ENCODE measurements around the gene C11orf91. TPM values are rescaled to one million over a fixed set of nuclear protein-coding genes. Genes with fewer than 3 reads are reported as not detected.

Gene C11orf91
- total RNA-seq, 1 donor, result not detected

DNA sequence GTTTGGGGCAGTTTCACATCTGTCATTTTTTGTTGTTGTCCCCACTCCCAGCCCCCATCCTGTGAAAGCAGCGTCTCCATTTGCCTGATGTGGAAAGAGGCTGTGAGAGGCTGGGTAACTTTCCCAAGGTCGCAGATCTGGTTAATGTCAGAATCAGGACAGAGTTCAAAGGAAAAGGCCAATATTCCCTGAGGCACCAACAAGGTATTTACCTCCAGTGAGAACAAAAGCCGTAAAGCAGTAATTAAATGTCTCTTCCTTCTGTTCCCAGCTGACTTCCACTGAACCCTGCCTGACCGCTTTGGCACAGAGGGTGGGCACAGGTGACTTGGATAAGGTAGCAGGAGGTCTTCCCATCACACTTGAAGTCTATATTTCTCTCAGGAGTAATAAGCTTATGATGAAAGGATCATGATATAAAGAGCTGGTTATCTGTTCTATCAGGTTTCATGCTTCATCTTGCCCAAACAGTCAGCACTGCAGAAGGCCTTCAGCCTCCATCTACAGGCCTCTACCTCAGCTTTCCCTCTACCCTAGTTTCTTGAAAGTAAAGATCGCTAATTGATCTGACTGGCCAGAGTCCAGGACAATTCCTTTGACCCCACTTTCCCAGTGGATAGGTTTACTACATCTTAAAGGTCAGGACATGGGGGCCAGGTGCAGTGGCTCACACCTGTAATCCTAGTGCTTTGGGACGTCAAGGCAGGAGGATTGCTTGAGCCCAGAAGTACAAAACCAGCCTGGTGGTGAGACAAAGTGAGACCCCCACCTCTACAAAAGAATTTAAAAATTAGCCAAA, 9.4 kb downstream of the C11orf91 start:
- TF ChIP-seq, protein P1, sequence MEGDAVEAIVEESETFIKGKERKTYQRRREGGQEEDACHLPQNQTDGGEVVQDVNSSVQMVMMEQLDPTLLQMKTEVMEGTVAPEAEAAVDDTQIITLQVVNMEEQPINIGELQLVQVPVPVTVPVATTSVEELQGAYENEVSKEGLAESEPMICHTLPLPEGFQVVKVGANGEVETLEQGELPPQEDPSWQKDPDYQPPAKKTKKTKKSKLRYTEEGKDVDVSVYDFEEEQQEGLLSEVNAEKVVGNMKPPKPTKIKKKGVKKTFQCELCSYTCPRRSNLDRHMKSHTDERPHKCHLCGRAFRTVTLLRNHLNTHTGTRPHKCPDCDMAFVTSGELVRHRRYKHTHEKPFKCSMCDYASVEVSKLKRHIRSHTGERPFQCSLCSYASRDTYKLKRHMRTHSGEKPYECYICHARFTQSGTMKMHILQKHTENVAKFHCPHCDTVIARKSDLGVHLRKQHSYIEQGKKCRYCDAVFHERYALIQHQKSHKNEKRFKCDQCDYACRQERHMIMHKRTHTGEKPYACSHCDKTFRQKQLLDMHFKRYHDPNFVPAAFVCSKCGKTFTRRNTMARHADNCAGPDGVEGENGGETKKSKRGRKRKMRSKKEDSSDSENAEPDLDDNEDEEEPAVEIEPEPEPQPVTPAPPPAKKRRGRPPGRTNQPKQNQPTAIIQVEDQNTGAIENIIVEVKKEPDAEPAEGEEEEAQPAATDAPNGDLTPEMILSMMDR (IDR thresholded peaks at IDR 0.05; ENCODE audit: insufficient read depth, low read depth, low read length), result no peak
- H3K4me3 ChIP-seq (ENCODE audit: low read depth, low read length), result no peak overlapping the region
- no peak for DNase-seq (ENCODE audit: low read depth)

DNA sequence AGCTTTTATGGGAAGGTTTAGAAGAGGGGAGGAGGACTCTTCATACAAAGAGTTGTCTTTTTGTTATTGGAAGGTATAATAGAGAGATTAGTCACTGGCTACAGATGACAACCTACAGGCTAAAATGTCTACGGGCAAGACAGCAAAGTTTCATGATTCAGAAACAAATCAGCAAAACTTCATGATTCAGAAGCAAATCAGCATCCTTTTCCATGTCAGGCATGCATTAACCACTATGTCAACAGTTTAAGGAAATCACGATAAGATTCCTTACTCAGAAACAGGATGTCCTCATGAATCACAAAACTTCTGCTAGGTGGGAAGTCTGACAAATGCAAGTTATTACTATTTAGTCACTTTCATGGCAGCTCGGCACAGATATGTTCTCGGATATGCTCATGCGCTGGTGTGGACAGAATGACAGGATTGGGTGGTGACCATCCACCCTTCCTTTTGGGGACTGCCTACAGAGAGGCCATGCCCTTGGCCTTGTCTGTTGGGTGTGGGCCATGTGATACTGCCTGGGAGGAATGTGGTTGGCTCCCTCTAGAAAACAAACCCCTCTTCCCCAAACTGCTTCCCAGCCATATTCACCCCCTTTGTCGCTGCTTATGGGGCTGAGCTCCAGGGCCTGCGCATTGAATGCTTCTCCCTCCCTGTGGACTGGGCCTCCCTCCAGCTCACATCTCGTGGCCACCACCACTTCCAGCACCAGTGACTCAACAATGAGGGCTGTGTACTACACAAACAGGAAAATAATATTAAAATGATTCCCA, 10.1 kb downstream of the C11orf91 start:
- TF ChIP-seq, protein P1 (IDR thresholded peaks at IDR 0.05; ENCODE audit: insufficient read depth, low read depth, low read length), result no peak
- DNase-seq (ENCODE audit: low read depth), result peak; percentile 93
- H3K4me3 ChIP-seq (ENCODE audit: low read depth, low read length), result no peak overlapping the region

DNA sequence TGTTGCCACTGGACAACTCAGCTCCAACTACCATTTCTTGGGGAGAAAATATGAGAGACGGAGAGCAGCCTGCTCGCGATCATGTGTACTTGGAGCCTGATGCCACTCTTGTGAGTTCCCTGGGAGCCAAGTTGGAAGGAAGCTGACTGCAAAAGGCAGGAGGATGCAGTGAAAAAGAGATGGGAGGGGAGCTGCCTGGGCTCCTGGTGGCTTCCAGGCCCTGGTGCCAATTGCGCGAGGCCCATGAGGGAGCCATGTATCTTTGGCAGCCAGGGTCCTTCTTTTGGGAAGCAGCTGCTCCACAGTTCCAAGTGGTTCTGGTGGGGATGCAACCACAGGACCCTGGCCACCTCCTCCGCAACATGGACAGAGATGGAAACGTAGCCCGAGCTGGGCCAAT, 11.1 kb downstream of the C11orf91 start:
- DNase-seq (ENCODE audit: low read depth), result no peak
- no peak overlapping the region for H3K4me3 ChIP-seq (ENCODE audit: low read depth, low read length)
- TF ChIP-seq, protein P1 (IDR thresholded peaks at IDR 0.05; ENCODE audit: insufficient read depth, low read depth, low read length), result no peak

DNA sequence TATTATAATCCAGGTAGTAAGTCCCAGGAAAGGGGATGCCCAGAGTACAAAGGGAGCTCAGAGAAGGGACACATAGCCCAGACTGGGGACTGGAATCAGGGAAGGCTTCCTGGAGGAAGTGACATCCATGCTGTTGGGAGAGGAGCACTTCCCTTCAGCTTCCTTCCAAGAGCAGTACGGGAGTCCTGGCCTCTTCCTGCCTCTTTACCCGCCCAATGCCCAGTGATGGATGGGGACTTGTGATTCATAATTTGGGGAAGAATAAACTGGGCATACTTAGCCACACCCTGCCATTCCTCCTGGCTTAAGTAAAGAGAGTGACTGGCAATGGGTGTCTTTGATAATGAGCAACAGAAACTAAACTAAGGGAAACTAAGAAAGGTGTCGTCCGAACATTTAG, 11.5 kb downstream of the C11orf91 start:
- TF ChIP-seq, protein P1 (IDR thresholded peaks at IDR 0.05; ENCODE audit: insufficient read depth, low read depth, low read length), result no peak
- no peak for DNase-seq (ENCODE audit: low read depth)
- no peak overlapping the region for H3K4me3 ChIP-seq (ENCODE audit: low read depth, low read length)

DNA sequence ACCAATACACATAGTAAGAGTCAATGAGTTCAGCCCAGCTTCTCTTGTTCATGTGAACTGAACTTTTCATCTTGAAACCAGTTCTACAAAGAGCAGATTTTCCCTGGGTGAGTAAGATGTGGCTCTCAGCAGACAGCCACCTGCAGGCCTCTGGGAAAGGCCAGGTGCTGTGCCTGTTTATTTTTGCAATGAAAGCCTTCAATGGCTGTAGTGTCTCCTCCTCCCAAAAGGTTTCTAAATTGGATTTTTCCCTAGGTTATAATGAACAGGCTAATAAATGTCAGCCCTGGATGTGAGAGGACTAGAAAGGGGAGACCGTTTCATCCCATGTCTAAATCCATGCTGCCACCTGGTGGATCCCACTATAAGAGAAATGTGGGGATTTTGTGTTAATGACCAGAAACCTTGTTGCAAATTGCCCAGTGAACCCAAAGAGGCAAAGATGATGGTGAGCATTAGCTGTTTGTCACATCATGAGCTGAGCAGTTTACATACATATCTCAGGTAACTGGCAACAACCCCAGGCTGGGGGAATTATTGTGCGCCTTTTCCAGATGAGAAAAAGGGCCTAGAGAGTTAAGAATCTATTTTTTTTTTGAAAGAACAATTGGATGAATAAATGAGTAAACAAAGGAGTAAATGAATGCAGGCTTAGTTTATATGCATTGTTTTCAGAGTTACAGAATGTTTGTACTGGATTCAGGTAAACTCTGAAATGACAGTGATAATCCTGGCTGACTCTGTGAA, 12.7 kb downstream of the C11orf91 start:
- DNase-seq (ENCODE audit: low read depth), result peak; percentile 74
- no peak overlapping the region for H3K4me3 ChIP-seq (ENCODE audit: low read depth, low read length)
- TF ChIP-seq, protein P1 (IDR thresholded peaks at IDR 0.05; ENCODE audit: insufficient read depth, low read depth, low read length), result peak; percentile 75

DNA sequence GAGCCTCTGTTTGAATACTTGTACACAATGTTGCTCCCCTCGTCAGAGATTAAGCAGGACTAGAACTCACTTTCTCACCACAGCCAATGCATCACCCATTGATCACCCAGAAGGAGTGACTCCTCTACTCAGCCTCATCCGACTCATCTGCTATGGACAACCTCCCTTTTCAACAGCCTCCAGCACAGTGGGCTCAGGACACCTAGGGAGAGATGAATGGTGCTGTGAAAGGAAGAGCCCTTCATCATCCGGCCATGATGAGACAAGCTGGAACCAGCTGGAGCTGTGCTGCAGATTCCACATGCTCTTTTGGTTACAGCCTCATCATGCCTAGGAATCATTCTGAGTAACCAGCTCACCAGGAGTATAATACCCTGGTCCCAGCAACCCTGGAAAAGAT, 15.5 kb downstream of the C11orf91 start:
- H3K4me3 ChIP-seq (ENCODE audit: low read depth, low read length), result no peak overlapping the region
- DNase-seq (ENCODE audit: low read depth), result no peak
- TF ChIP-seq, protein P1 (IDR thresholded peaks at IDR 0.05; ENCODE audit: insufficient read depth, low read depth, low read length), result no peak

Measured in fibroblast of villous mesenchyme (primary cell).